HG03439 (cell line): ENCODE measurements around the gene BLOC1S4.
"Not testable (repeated sequence)": the region's sequence is repeated elsewhere in the genome, so short reads cannot be mapped to it uniquely, and the experiment has no call there.

Experiments
- ATAC-seq: cut with Tn5 transposase; IDR thresholded peaks from one replicate; pipeline ENCODE4 v1.9.1; 2021; ENCODE audit warnings: mild to moderate bottlenecking, moderate library complexity; ENCODE audit not compliant: unreplicated experiment

The BLOC1S4 gene

DNA sequence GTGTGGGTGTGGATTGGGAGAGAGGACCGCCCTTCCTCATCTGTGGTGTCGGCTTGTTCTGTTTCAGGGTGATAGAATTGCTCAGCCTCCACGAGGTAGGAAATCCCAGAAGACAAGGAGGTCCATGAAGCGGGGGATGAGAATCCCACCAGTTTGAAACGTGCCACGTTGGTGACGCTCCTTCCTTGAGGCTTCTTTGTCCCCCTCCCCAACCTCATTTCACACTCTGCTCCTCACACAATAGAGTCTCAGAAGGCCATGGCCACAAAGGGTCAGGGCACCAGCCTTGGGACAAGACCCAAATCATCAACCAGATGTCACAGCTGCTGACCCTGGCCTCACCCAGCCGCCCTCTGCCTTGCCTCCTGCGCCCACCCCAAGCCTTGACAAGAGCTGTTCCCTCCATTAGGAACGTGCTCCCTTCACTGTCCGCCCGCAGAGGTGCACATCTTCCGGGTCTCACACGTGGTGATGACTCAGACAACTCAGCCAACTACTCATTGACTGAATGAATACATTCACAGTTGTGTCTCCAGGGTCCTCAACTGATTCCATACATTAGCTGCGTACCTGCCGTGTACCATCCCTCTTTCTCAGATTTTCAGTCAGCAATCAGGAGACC, 18.3 kb downstream of the BLOC1S4 start:
- ATAC-seq, result no peak

DNA sequence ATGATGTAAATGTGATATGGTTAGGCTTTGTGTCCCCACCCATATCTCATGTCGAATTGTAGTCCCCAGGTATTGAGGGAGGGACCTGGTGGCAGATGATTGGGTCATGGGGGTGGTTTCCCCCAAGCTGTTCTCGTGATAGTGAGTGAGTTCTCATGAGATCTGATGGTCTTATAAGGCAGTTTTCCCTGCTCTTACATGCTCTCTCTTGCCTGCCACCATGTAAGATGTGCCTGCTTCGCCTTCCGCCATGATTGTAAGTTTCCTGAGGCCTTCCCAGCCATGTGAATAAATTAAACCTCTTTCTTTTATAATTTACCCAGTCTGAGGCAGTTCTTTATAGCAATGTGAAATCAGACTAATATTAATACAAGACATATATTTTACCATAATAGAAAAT, 23.9 kb downstream of the BLOC1S4 start:
- ATAC-seq, result no peak

DNA sequence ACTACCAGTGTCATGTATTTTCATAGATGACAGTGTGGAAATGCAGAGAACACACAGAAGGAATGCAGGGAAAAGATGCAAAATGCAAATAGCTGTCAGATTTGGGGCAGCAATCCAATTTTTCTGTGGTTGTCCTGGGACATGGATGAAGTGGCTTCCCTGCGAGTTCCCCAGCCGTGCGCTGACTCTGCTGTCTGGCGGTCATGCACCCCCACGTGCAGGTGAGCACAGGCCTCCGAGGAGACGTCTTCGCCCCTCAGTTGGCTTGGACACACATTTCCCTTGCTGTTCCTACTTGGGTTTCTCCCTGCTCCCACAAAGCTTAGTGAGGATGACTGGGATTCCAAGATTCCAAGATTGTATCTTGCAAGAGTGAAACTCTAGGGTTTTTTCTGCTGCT, 24.4 kb downstream of the BLOC1S4 start:
- no peak for ATAC-seq

DNA sequence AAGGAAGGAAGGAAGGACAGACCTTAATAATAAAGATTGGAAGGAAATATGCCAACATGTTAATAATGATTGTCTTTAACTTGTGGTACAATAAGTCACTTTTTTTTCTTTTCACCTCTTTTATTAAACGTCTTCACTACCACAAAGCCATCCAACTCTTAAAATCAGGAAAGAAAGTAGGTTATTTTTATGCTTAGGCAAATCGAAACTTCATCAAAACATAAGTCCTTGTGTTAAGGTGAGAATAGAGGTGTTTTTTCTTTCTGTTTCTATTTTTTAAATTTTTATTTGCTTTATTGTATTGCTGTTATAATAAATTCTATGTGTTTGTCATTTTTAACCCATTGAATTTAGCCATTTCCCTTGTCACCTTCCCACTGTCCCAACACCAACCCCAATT, 26.5 kb downstream of the BLOC1S4 start:
- ATAC-seq, result no peak

DNA sequence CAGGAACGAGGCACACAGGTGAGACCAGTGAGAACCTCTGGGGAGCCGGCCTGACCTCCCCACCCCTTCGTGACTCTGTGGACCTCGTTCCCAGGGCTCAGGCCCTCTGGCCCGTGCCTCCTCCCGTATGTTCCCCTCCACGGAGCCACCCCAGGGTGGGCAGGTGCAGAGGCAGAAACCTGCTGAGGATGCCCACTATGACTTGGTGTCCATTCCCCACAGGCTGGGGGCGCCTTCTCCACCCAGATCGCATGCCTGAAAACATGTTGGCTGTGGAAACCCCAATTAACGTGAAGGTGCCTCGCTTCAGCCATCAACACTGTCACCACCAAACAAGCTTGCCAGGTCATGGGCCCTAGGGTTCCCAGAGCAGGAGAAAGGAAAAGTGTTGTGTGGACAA, 27.0 kb downstream of the BLOC1S4 start:
- ATAC-seq, result no peak

DNA sequence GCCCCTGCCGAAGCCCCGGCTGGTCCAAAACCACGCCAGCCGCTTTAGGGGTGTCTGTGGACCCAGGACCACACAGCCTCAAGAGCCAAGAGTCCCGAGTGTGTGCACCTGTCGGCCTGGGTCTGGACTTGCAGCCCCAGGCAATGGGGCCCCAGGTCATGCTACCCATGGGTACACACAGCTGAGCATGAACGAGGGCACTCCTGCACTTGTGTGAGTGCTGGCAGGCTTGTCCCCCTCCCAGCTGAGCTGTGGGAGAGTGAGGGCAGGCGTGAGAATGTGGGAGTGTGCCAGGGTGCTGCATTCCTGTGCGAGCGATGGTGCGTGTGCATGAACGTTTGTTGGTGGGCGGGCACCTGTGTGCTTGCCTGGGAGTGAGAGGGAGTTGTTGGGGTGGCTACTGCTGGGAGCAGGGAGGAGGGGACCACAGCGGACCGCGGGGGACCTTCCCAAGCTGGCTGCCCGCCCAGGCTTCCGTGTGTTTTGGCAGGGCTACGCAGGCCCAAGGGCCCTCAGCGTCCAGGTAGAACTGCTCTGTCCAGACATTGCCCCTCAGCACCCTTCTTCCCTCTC, 30.8 kb downstream of the BLOC1S4 start:
- no peak for ATAC-seq

DNA sequence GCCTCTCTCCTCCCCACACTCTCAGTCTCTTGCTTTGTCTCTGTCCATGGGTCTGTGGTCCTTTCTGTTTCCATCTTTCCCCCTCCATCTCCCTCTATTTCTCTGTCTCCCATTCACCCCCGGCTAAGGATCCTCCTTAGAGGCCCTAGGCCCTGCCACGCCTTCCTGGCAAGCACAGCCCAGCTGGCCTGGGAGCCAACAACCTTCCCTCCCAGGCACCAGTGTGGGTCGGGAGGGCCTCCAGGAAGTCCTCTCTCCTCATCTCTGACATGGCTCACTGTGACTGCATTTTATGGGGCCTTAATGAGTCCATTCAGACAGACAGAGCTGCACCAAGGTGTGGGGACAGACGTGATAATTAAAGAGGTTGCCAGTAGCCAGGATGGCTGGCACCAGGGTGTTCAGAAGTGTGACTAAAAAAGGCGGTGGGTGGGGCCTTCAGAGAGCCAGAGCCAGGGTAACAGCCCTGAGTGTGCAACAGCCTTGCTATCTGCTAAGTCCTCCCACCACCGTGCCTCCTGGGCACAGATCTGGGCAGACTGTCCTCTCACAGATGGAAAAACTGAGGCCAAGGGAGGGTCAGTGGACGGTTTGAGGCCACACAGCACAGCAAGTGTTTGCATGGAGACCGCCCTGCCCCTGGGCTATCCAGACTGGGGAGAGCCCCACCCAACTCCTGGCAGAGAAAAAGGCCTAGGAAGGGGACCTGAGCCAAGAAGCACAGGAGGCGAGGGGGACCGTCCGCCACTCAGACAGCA, 31.5 kb downstream of the BLOC1S4 start:
- no peak for ATAC-seq

DNA sequence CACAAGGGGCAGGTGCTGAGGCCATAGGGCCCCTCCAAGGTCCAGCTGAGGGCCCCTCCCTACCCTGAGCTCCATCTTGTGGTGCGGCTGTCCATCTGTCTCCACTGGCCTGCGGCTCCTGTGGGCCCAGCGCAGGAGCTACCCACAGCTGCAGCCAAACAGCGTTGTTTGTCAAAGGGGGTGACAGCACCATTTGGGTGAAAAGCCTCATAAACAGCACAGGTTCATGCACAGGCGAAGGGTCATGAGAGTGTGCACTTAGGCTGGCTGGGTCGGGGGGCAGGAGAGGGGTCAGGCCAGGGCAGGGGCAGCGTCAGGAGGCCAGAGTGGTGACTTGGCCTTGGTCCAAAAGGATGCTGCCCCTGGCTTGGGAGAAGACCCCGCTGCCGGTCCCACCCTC, 32.3 kb downstream of the BLOC1S4 start:
- no peak for ATAC-seq

DNA sequence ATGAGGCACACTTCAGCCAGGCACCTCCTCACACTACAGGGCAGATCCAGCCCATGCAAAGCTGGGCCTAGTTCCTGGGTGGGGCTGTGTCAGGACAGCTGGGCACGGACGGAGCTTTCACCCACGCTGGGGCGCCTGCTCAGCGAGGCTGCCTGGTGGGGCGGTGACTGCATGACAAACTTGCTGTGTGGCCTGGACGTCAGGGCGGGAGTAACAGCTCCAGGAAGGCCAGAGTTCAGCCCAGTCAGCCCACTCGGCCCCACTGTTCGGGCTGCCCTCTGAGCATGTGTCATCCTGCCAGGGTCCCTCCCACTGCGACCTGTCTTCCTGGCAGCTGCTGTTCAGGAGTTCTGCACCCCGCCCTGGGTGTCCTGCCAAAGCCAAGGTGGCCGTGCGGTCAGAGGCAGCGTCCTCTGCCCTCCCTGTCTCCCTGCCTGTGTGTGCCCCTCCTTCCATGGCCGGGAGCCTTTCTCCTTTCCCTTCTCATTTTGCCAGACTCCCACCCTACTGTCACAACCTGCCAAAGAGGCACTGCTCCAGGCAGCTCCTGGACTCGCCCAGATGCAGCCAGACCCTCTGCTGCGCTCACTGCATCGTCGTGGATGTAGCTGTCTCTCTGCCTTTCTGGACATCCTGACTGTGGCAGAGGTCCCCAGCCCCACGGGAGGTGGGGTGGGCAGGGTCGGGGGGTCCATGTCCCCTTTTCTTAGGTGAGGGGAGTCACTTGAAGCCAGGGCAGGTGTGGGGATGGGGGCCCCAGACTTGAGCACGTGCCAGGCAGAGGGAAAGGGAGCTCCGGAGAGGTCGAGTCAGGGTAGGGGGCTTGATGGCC, 33.6 kb downstream of the BLOC1S4 start:
- no peak for ATAC-seq

DNA sequence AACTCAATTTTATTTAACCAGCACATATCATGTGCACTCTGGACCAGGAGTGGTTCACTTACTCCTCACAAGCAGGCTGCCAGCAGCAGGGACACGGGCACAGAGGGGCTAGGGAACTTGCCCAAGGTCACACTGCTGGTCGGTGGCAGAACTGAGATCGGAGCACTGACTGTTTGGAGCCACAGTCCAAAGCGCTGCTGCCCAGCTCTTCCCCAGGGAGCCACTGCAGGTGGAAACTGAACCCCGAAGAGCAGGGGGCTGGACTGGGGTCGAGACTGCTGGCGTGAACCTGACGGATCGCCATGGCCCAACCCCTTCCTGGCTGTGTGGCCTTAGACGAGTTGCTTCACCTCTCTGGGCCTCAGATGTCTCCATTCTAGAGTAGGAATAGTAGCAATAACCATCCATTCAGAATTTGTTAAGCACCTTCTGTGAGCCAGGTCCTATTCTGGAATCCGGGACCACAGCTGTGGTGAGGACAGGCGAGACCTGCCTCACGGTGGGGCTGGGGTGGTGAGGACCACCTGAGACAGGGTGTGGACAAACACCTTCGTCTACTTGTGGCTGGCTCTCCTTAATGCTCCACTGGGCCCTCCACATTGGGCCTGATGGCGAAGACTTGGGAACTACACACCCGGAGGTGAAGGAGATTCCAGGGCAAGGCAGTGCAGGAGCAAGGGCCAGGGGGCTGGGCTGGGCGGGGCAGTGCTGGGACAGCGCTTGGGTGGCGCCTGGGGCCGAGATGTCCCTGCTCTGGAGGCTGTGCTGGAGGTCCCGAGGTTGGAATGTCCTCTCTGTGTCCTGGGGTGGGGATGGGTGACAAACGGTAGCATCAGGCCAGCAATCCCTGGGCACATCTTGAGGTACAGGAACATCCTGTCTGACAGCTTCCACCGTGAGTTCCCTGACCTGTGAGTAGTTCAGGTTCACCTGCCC, 34.6 kb downstream of the BLOC1S4 start:
- no peak for ATAC-seq

DNA sequence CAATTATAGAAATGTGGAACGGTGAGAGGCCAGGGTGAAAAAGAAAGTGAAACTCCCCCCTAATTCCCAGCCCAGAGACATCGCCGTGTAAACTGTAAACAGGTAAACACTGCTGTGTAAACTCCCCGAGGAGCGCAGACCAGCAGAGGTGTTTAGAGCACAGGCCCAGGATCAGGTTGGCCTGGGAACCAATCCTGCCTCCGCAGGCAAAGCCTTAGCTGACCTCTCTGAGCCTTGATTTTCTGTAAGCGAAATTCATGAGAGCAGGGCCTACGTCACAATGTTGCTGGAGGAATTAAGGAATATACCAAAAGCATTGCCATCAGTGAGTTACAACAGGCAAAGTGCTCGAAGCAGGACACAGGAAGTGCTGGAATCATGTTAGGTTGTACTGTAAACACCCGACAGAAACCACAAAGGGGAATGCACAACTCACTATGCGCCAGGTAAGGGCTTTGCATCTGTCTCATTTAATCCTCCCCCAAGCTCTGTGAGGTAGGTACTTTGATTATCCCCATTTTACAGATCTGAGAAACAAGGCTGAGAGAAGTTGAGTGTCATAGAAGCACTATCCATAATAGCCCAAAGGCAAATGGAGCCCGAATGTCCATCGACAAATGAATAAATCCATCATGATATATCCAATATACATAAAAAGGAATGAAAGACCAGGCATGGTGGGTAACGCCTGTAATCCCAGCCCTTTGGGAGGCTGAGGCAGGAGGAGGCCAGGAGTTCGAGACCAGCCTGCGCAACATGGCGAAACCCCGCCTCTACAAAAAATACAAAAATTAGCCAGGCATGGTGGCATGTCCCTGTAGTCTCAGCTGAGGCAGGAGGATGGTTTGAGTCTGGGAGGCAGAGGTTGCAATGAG, 35.9 kb downstream of the BLOC1S4 start:
- no peak for ATAC-seq

DNA sequence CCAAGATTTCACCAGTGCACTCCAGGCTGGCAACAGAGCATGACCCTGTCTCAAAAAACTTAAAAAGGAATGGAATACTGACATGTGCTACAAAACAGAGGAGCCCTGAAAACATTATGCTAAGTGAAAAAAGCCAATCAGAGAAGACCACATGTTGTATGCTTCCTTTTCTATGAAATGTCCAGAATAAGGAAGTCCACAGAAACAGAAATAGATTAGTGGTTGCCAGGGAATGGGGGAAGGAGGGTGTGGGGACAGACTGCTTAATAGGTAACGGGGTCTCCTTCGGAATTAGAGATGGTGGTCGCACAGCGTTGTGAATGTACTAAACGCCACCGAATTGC, 36.5 kb downstream of the BLOC1S4 start:
- no peak for ATAC-seq

DNA sequence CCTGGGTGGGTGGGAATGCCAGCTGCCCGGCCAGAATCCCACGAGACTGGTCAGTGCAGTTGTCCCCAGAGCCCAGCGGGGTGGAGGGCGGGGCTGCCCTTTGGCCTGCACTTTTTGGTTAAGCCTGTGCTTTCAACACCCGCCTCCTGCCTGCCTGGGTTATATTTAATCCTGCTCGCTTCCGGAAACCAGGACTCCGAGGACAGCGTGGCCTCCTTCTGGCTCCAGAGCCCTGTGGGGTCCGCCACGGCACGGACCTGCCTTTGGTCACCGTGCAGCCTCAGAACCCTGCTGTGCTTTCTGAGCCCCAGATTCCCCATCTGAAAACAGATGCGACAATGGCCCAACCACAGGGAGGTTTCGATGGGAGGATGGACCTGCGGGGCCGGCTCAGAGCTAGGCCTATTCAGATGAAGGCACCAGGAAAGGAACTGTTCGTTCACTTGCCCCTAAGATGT, 37.2 kb downstream of the BLOC1S4 start:
- ATAC-seq, result no peak

DNA sequence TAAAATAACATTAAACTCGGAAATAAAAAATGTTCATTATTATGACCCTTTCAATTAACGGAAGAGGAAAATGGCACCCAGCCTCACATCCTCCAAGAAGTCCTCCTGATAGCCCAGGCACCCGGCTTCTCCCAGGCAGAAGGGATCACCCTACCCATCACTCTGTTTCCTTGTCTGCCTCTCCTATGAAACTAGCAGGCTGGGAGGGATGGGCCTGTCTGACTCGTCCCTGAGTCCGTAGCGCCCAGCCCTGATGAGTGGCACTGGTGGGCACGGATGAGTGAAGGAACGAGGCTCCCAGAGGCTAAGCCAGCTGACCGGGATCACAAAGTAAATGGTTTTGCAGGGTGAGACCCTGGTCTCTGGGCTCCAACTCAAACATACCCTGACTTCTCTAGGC, 37.9 kb downstream of the BLOC1S4 start:
- no peak for ATAC-seq

DNA sequence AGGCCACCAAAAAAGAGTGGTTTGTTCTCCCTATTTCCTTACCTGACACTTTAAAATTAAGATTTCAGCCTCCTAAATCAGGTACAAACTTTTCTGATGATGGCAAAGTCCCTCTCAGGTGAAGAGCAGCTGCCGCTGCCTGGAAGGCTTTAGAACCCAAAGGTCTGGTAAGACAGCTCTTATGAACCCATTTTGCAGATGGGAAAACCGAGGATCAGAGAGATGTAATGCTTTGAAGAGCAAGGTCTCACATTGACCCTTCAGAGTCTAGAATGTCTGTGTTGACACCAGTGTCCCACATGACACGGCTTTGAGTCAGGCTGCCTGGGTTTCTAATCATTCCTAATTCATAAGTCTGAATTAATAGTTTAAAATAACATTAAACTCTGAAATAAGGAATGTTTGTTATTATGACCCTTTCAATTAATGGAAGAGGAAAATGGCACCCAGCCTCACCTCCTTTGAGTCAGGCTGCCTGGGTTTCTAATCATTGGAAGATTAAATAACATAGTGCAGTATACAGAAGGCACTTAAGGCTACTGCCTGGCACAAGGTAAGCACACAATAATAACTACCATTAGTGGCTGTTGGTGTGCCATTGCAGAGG, 38.6 kb downstream of the BLOC1S4 start:
- ATAC-seq, result no peak

DNA sequence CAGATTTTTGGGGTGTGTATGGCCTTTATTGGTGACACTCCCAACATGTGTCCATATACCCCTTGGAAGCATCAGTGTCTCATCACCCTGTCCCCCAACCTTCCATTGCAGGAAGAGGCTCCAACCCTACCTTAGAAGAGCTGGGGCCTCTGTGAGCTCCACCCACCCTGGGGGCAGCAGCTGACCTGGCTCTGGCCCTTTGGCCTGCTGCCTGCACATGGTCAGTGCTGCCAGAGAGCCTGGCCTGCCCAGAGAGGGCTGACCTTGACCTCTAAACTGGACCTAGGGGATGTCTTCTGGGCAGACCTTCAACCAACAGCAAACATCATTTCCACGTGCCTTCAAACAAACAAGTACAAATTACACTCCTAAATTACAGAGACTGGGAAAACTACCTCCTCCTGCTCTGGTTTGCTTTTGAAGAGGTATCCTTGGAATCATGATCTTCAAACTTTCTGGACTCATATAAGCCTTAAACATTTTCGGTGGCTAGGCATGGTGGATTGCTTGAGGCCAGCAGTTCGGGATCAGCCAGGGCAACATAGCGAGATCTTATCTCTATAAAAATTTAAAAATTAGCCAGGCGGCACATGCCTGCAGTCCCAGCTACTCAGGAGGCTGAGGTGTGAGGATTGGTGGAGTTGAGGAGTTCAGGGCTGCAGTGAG, 39.2 kb downstream of the BLOC1S4 start:
- ATAC-seq, result no peak

DNA sequence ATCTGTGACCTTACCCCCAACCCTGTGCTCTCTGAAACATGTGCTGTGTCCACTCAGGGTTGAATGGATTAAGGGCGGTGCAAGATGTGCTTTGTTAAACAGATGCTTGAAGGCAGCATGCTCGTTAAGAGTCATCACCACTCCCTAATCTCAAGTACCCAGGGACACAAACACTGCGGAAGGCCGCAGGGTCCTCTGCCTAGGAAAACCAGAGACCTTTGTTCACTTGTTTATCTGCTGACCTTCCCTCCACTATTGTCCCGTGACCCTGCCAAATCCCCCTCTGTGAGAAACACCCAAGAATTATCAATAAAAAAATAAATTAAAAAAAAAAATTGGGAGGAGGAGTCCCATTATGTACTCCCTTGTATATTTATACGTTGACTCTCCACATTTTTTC, 40.4 kb downstream of the BLOC1S4 start:
- not testable (repeated sequence) for ATAC-seq

DNA sequence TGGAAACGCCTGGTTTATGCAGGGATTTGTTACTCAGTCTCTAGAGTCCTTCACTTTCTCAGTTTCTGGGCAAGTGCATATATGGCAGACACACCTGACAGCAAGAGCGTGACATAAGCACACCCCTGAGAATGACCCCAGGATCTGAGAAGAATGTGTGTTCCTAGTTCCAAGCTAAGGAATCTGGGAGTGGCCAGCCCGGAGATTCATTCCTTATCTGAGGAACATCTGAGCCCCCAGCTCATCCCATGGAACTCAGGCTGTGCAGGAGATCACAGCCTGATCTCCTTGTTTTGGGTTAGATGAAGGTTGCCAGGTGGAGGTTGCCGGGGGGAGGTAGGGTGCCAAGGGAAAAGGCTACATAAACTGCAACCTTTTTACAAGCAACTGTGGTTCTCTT, 42.8 kb downstream of the BLOC1S4 start:
- ATAC-seq, result no peak

DNA sequence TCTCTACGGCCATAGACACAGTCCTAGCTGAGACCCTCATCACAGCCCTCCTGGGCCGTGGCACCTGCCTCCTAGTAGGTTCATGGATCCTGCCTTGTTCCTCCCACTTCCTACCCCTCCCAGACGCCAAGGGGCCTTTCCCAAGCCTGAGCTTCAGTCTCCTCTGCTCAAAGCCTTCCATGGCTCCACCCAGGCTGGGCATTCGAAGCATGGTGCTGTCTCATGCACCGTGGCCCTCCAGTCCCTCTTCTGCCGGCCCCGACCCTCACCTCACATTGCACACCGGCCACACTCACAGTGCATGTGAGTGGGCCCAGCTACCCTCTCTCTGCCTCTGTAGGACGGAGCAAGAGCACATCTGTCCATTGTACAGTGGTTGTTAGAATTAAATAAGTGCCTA, 44.9 kb downstream of the BLOC1S4 start:
- no peak for ATAC-seq
